Adipocyte (in vitro differentiated cells): ENCODE data around the gene PVALEF.

Experiments
- DNase-seq: peaks from one replicate; pipeline ENCODE4 v3.0.0-alpha.2; 2015; ENCODE audit warnings: low read depth
- H3K27me3 ChIP-seq: replicated peaks from 2 replicates; pipeline ENCODE4 v1.7.0; 2013; ENCODE audit warnings: mild to moderate bottlenecking, low read length, moderate library complexity; ENCODE audit not compliant: control insufficient read depth, insufficient read depth
- H3K36me3 ChIP-seq: 2 replicates; pipeline ENCODE4 v1.7.0; 2013; ENCODE audit warnings: low read length, mild to moderate bottlenecking, moderate library complexity; ENCODE audit not compliant: control insufficient read depth, insufficient read depth, severe bottlenecking
- H3K4me1 ChIP-seq: 2 replicates; pipeline ENCODE4 v1.7.0; 2013; ENCODE audit warnings: mild to moderate bottlenecking, low read length, moderate library complexity; ENCODE audit not compliant: control insufficient read depth, insufficient read depth
- H3K4me3 ChIP-seq: 2 replicates; pipeline ENCODE4 v1.7.0; 2013; ENCODE audit warnings: mild to moderate bottlenecking, low read length, moderate library complexity
- H3K9ac ChIP-seq: 2 replicates; pipeline ENCODE4 v1.7.0; 2013; ENCODE audit warnings: mild to moderate bottlenecking, low read length, moderate library complexity
- H3K9me3 ChIP-seq: 2 replicates; pipeline ENCODE4 v1.7.0; 2013; ENCODE audit warnings: mild to moderate bottlenecking, low read length, moderate library complexity; ENCODE audit not compliant: control insufficient read depth

Gene PVALEF

GRCh38 chr17:81190591-81190990, 25.3 kb downstream of the PVALEF start:
- no peak overlapping the region for H3K4me3 ChIP-seq
- no peak for DNase-seq

GRCh38 chr17:81191116-81191515, 25.8 kb downstream of the PVALEF start:
- Histone ChIP-seq H3K27me3 (no peaks in the 10 kb centered on the region), H3K9me3 (no peaks in the 10 kb centered on the region), H3K36me3 (no peaks in the 10 kb centered on the region), H3K9ac (no peak overlapping the region), H3K4me1 (no peaks in the 10 kb centered on the region), H3K4me3 (no peak overlapping the region)
- no peak for DNase-seq

More at GRCh38 chr17:81190591-81190990, 25.3 kb downstream of the PVALEF start:
- Histone ChIP-seq H3K9ac (no peak overlapping the region), H3K27me3 (peaks cover under 1% of the 10 kb centered on the region), H3K36me3 (no peaks in the 10 kb centered on the region), H3K9me3 (no peaks in the 10 kb centered on the region), H3K4me1 (no peaks in the 10 kb centered on the region)

GRCh38 chr17:81191646-81192045, 26.3 kb downstream of the PVALEF start:
- DNase-seq = no peak
- no peaks in the 10 kb centered on the region for H3K36me3 ChIP-seq
- no peak overlapping the region for H3K4me3 ChIP-seq
- no peaks in the 10 kb centered on the region for H3K9me3 ChIP-seq
- no peaks in the 10 kb centered on the region for H3K27me3 ChIP-seq
- H3K9ac ChIP-seq = no peak overlapping the region
- H3K4me1 ChIP-seq = no peaks in the 10 kb centered on the region

- Histone ChIP-seq H3K27me3 (no peaks in the 10 kb centered on the region), H3K9me3 (no peaks in the 10 kb centered on the region), H3K9ac (no peak overlapping the region), H3K4me1 (no peaks in the 10 kb centered on the region), H3K4me3 (no peak overlapping the region), H3K36me3 (no peaks in the 10 kb centered on the region)
- DNase-seq = no peak
Measured at GRCh38 chr17:81192386-81193050, 27.2 kb downstream of the PVALEF start.

- no peaks in the 10 kb centered on the region for H3K9me3 ChIP-seq
- no peaks in the 10 kb centered on the region for H3K36me3 ChIP-seq
- H3K4me3 ChIP-seq = no peak overlapping the region
- no peak overlapping the region for H3K9ac ChIP-seq
- DNase-seq = no peak
- H3K4me1 ChIP-seq = no peaks in the 10 kb centered on the region
- no peaks in the 10 kb centered on the region for H3K27me3 ChIP-seq
Measured at GRCh38 chr17:81193051-81193410, 27.7 kb downstream of the PVALEF start.

- Histone ChIP-seq H3K27me3 (no peaks in the 10 kb centered on the region), H3K9ac (no peak overlapping the region), H3K4me3 (no peak overlapping the region), H3K9me3 (no peaks in the 10 kb centered on the region), H3K36me3 (no peaks in the 10 kb centered on the region), H3K4me1 (no peaks in the 10 kb centered on the region)
- DNase-seq = no peak
Measured at GRCh38 chr17:81193470-81194224, 28.3 kb downstream of the PVALEF start.

GRCh38 chr17:81194225-81194760, 29.0 kb downstream of the PVALEF start:
- no peak overlapping the region for H3K9ac ChIP-seq
- H3K4me1 ChIP-seq = no peaks in the 10 kb centered on the region
- no peaks in the 10 kb centered on the region for H3K27me3 ChIP-seq
- H3K9me3 ChIP-seq = no peaks in the 10 kb centered on the region
- H3K36me3 ChIP-seq = no peaks in the 10 kb centered on the region
- DNase-seq = no peak
- no peak overlapping the region for H3K4me3 ChIP-seq

GRCh38 chr17:81194941-81195901, 29.9 kb downstream of the PVALEF start:
- H3K36me3 ChIP-seq = no peaks in the 10 kb centered on the region
- no peak for DNase-seq
- H3K4me3 ChIP-seq = no peak overlapping the region
- H3K9ac ChIP-seq = no peak overlapping the region
- no peaks in the 10 kb centered on the region for H3K9me3 ChIP-seq
- no peaks in the 10 kb centered on the region for H3K27me3 ChIP-seq
- no peaks in the 10 kb centered on the region for H3K4me1 ChIP-seq

GRCh38 chr17:81195941-81196495, 30.7 kb downstream of the PVALEF start:
- no peak for DNase-seq
- Histone ChIP-seq H3K9me3 (no peaks in the 10 kb centered on the region), H3K36me3 (no peaks in the 10 kb centered on the region), H3K4me1 (no peaks in the 10 kb centered on the region), H3K9ac (no peak overlapping the region), H3K27me3 (no peaks in the 10 kb centered on the region), H3K4me3 (no peak overlapping the region)

GRCh38 chr17:81196505-81197408, 31.4 kb downstream of the PVALEF start:
- H3K27me3 ChIP-seq = no peaks in the 10 kb centered on the region
- no peaks in the 10 kb centered on the region for H3K9me3 ChIP-seq
- no peaks in the 10 kb centered on the region for H3K4me1 ChIP-seq
- no peaks in the 10 kb centered on the region for H3K36me3 ChIP-seq
- H3K9ac ChIP-seq = no peak overlapping the region
- no peak overlapping the region for H3K4me3 ChIP-seq
- no peak for DNase-seq
